Dedifferentiated amniotic fluid mesenchymal stem cell (primary cell): ENCODE data around the gene VPS33A.
"Not testable (repeated sequence)": the region's sequence is repeated elsewhere in the genome, so short reads cannot be mapped to it uniquely, and the experiment has no call there.

Experiments
- DNase-seq: peaks from one replicate; pipeline ENCODE4 v3.0.0-alpha.2; 2016; ENCODE audit errors: extremely low spot score

Gene VPS33A

GRCh38 chr12:122266230-122266901 lies at the start of gene VPS33A:
Gene VPS33A, minus strand, starts transcription at chr12:122266494. Its CDS starts 86 bp downstream, at chr12:122266408.
- DNase-seq = peak; percentile 95

GRCh38 chr12:122312926-122313325 lies 46.6 kb upstream of the VPS33A start:
- DNase-seq = no peak

- DNase-seq = no peak
These were observed 45.4 kb upstream of the VPS33A start for GRCh38 chr12:122311696-122312095.

- no peak for DNase-seq
These were observed 44.5 kb upstream of the VPS33A start for GRCh38 chr12:122310626-122311333.

- DNase-seq = no peak
These were observed 43.3 kb upstream of the VPS33A start for GRCh38 chr12:122309564-122310121.

GRCh38 chr12:122308811-122309210 lies 42.5 kb upstream of the VPS33A start:
- peak; percentile 43 for DNase-seq

GRCh38 chr12:122306407-122306806 lies 40.1 kb upstream of the VPS33A start:
- DNase-seq = no peak

- no peak for DNase-seq
These were observed 38.6 kb upstream of the VPS33A start for GRCh38 chr12:122304924-122305323.

- DNase-seq = no peak
These were observed 36.8 kb upstream of the VPS33A start for GRCh38 chr12:122303068-122303467.

- DNase-seq = no peak
These were observed 31.9 kb upstream of the VPS33A start for GRCh38 chr12:122298071-122298748.

GRCh38 chr12:122297494-122297893 lies 31.2 kb upstream of the VPS33A start:
- no peak for DNase-seq

- DNase-seq = no peak
These were observed 29.6 kb upstream of the VPS33A start for GRCh38 chr12:122295877-122296276.

GRCh38 chr12:122293081-122293480 lies 26.8 kb upstream of the VPS33A start:
- no peak for DNase-seq

- no peak for DNase-seq
These were observed 25.1 kb upstream of the VPS33A start for GRCh38 chr12:122291431-122291830.

GRCh38 chr12:122283680-122284079 lies 17.4 kb upstream of the VPS33A start:
- no peak for DNase-seq

- DNase-seq = peak; percentile 46
These were observed 15.8 kb upstream of the VPS33A start for GRCh38 chr12:122282061-122282460.

- DNase-seq = no peak
These were observed 9.9 kb upstream of the VPS33A start for GRCh38 chr12:122276242-122276641.

GRCh38 chr12:122275459-122275858 lies 9.2 kb upstream of the VPS33A start:
- no peak for DNase-seq

GRCh38 chr12:122265886-122266229 lies 436 bp downstream of the VPS33A start:
- no peak for DNase-seq

- DNase-seq = no peak
These were observed 818 bp downstream of the VPS33A start for GRCh38 chr12:122265476-122265875.

GRCh38 chr12:122260735-122261134 lies 5.6 kb downstream of the VPS33A start:
- DNase-seq = not testable (repeated sequence)

GRCh38 chr12:122258939-122259338 lies 7.4 kb downstream of the VPS33A start:
- not testable (repeated sequence) for DNase-seq

GRCh38 chr12:122258462-122258861 lies 7.8 kb downstream of the VPS33A start:
- not testable (repeated sequence) for DNase-seq
